NAMALWA (cell line): Measurements from ENCODE around the gene PLCG2.

ENCODE experiments used
- DNase-seq: peaks from one replicate; pipeline ENCODE4 v3.0.0-alpha.2; 2015; ENCODE audit warnings: low spot score

PLCG2 gene

GRCh38 chr16:81843683-81844082, 64.6 kb downstream of the PLCG2 start:
- DNase-seq: no peak

- no peak for DNase-seq
These were observed 67.0 kb downstream of the PLCG2 start for GRCh38 chr16:81846105-81846504.

GRCh38 chr16:81848306-81848853, 69.3 kb downstream of the PLCG2 start:
- no peak for DNase-seq

GRCh38 chr16:81850197-81850944, 71.3 kb downstream of the PLCG2 start:
- no peak for DNase-seq

- DNase-seq: no peak
These were observed 73.3 kb downstream of the PLCG2 start for GRCh38 chr16:81852347-81852746.

- no peak for DNase-seq
These were observed 76.6 kb downstream of the PLCG2 start for GRCh38 chr16:81855552-81856153.

- no peak for DNase-seq
These were observed 81.5 kb downstream of the PLCG2 start for GRCh38 chr16:81860287-81861266.

- DNase-seq: no peak
These were observed 82.4 kb downstream of the PLCG2 start for GRCh38 chr16:81861503-81861902.

- no peak for DNase-seq
These were observed 82.8 kb downstream of the PLCG2 start for GRCh38 chr16:81861915-81862314.

GRCh38 chr16:81863630-81864352, 84.7 kb downstream of the PLCG2 start:
- peak; percentile 78 for DNase-seq

GRCh38 chr16:81864646-81865382, 85.7 kb downstream of the PLCG2 start:
- DNase-seq: no peak

- no peak for DNase-seq
These were observed 87.8 kb downstream of the PLCG2 start for GRCh38 chr16:81866820-81867440.

- no peak for DNase-seq
These were observed 89.1 kb downstream of the PLCG2 start for GRCh38 chr16:81868057-81868748.

GRCh38 chr16:81869326-81869725, 90.2 kb downstream of the PLCG2 start:
- DNase-seq: no peak

GRCh38 chr16:81873206-81873605, 94.1 kb downstream of the PLCG2 start:
- no peak for DNase-seq

GRCh38 chr16:81873843-81874752, 95.0 kb downstream of the PLCG2 start:
- peak; percentile 84 for DNase-seq

GRCh38 chr16:81875461-81875860, 96.4 kb downstream of the PLCG2 start:
- no peak for DNase-seq

- no peak for DNase-seq
These were observed 97.3 kb downstream of the PLCG2 start for GRCh38 chr16:81876273-81876900.
